ENCODE data around the gene BTBD9. TPM values are rescaled to one million over a fixed set of nuclear protein-coding genes. Genes with fewer than 3 reads are reported as not detected.

BTBD9 gene
- total RNA-seq, 2 donors from 2014 or later: 14.2 to 18.2 TPM

GRCh38 chr6:38319256-38320212 is 320.2 kb downstream of the BTBD9 start:
- Histone ChIP-seq H3K4me1 (no peaks in the 10 kb centered on the region), H3K27me3 (no peaks in the 10 kb centered on the region), H3K36me3 (no peaks in the 10 kb centered on the region), H3K4me3 (no peak overlapping the region), H3K9me3 (no peaks in the 10 kb centered on the region), H3K27ac (no peak overlapping the region)
- DNase-seq (ENCODE audit: low spot score): no peak
- TF ChIP-seq CTCF (IDR thresholded peaks at IDR 0.05): no peak

GRCh38 chr6:38316099-38316868 is 323.4 kb downstream of the BTBD9 start:
- Histone ChIP-seq H3K4me3 (no peak overlapping the region), H3K36me3 (no peaks in the 10 kb centered on the region), H3K9me3 (no peaks in the 10 kb centered on the region), H3K27me3 (no peaks in the 10 kb centered on the region), H3K27ac (no peak overlapping the region), H3K4me1 (no peaks in the 10 kb centered on the region)
- DNase-seq (ENCODE audit: low spot score): no peak
- no peak for TF ChIP-seq CTCF (IDR thresholded peaks at IDR 0.05)

DNA sequence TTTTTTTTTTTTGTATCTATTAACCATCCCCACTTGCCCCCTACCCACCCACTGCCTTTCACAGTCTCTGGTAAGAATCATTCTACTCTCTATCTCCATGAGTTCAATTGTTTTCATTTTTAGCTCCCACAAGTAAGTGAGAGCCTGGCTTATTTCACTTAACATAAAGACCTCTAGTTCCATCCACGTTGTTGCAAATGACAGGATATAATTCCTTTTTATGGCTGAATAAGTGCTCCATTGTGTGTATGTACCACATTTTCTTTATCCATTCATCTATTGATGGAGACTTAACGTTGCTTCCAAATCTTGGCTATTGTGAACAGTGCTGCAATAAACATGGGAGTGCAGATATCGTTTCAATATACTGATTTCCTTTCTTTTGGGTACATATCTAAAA is 328.5 kb downstream of the BTBD9 start:
- H3K27me3 ChIP-seq: no peaks in the 10 kb centered on the region
- peaks cover 0 to 24% of the 10 kb centered on the region in 2 donors for H3K4me1 ChIP-seq
- H3K36me3 ChIP-seq: no peaks in the 10 kb centered on the region
- no peak for DNase-seq (ENCODE audit: low spot score)
- no peak for TF ChIP-seq CTCF (IDR thresholded peaks at IDR 0.05)
- H3K27ac ChIP-seq: no peak overlapping the region
- H3K4me3 ChIP-seq: no peak overlapping the region
- H3K9me3 ChIP-seq: no peaks in the 10 kb centered on the region

DNA sequence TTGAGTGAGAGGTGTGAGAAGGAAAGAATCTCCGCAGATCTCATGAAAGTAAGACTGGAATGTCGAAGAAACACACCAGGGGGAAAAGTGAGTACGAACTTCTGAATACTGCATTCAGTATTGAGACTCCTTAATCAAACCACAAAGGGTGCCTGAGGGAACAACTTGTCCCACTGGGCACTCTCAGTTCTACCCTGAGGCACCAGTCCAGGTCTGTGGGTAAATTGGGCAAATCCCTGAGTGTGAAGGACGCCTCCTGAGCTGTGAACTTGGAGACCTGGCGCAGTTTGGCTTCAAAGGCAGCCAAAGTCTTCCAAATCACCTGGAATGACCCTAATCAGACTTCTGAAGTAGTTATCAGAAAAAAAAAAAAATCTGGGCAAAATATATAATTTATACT is 329.7 kb downstream of the BTBD9 start:
- Histone ChIP-seq H3K9me3 (no peaks in the 10 kb centered on the region), H3K4me3 (no peak overlapping the region), H3K36me3 (no peaks in the 10 kb centered on the region), H3K27ac (no peak overlapping the region), H3K27me3 (no peaks in the 10 kb centered on the region), H3K4me1 (peaks cover 0 to 24% of the 10 kb centered on the region in 2 donors)
- TF ChIP-seq CTCF (IDR thresholded peaks at IDR 0.05): no peak
- DNase-seq (ENCODE audit: low spot score): no peak

DNA sequence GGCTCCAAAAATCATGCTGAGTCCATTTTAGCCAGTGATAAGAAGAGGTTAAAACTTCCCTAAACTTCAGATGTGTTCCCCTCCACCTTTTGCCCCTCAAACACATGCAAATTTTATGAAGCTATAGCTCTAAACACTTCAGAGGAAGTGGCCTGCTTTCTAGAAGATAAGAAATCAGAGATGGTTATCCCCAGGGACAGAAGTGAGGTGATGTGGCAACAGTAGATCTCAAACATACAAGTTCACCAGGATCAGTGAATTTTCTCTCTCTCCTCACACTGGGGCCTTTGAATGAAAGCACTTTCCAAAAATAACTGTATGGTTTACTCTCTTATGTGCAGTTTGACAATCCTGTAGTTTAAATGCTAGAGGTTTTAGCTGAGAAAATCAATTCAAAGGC is 332.0 kb downstream of the BTBD9 start:
- Histone ChIP-seq H3K9me3 (no peaks in the 10 kb centered on the region), H3K4me1 (peaks cover 0 to 24% of the 10 kb centered on the region in 2 donors), H3K36me3 (no peaks in the 10 kb centered on the region), H3K4me3 (no peak overlapping the region), H3K27ac (no peak overlapping the region), H3K27me3 (no peaks in the 10 kb centered on the region)
- no peak for DNase-seq (ENCODE audit: low spot score)
- TF ChIP-seq CTCF (IDR thresholded peaks at IDR 0.05): no peak

Data from right atrium auricular region (tissue), 2 donors.